ENCODE results near the gene CAPN9.

- TF ChIP-seq GATA2 (IDR thresholded peaks at IDR 0.05; ENCODE audit: low read depth, low read length) (no peak), GATA3 (IDR thresholded peaks at IDR 0.05; ENCODE audit: low read depth, low read length) (no peak)
Observed at GRCh38 chr1:230808281-230808872, 61.2 kb downstream of the CAPN9 start.
